Measurements from ENCODE around the gene CAPN5.

Gene CAPN5

GRCh38 chr11:77031599-77031998, 35.2 kb upstream of the CAPN5 start:
- Histone ChIP-seq H3K27me3 (ENCODE audit: insufficient read depth, poor library complexity, severe bottlenecking) (no peaks in the 10 kb centered on the region), H3K36me3 (ENCODE audit: low read depth) (no peaks in the 10 kb centered on the region)
- no peak for TF ChIP-seq CTCF (IDR thresholded peaks at IDR 0.05; ENCODE audit: poor library complexity, severe bottlenecking)

GRCh38 chr11:77035039-77035438, 31.7 kb upstream of the CAPN5 start:
- ATAC-seq (ENCODE audit: low read depth) = no peak
- Histone ChIP-seq H3K9me3 (ENCODE audit: severe bottlenecking) (no peaks in the 10 kb centered on the region), H3K4me1 (ENCODE audit: insufficient read depth, poor library complexity, severe bottlenecking) (no peaks in the 10 kb centered on the region), H3K36me3 (ENCODE audit: low read depth) (no peaks in the 10 kb centered on the region), H3K27ac (ENCODE audit: poor library complexity, severe bottlenecking) (no peak overlapping the region), H3K27me3 (ENCODE audit: insufficient read depth, poor library complexity, severe bottlenecking) (peaks cover 16% of the 10 kb centered on the region), H3K4me3 (ENCODE audit: severe bottlenecking) (no peak overlapping the region)
- DNase-seq (ENCODE audit: low spot score) = no peak
- no peak for TF ChIP-seq CTCF (IDR thresholded peaks at IDR 0.05; ENCODE audit: poor library complexity, severe bottlenecking)

More at GRCh38 chr11:77031599-77031998, 35.2 kb upstream of the CAPN5 start:
- H3K4me1 ChIP-seq (ENCODE audit: insufficient read depth, poor library complexity, severe bottlenecking) = no peaks in the 10 kb centered on the region
- no peaks in the 10 kb centered on the region for H3K9me3 ChIP-seq (ENCODE audit: severe bottlenecking)
- DNase-seq (ENCODE audit: low spot score) (no peak), ATAC-seq (ENCODE audit: low read depth) (no peak)
- no peak overlapping the region for H3K27ac ChIP-seq (ENCODE audit: poor library complexity, severe bottlenecking)
- H3K4me3 ChIP-seq (ENCODE audit: severe bottlenecking) = no peak overlapping the region

- Histone ChIP-seq H3K4me3 (ENCODE audit: severe bottlenecking) (no peak overlapping the region), H3K4me1 (ENCODE audit: insufficient read depth, poor library complexity, severe bottlenecking) (no peaks in the 10 kb centered on the region), H3K36me3 (ENCODE audit: low read depth) (no peaks in the 10 kb centered on the region), H3K27ac (ENCODE audit: poor library complexity, severe bottlenecking) (no peak overlapping the region), H3K9me3 (ENCODE audit: severe bottlenecking) (no peaks in the 10 kb centered on the region), H3K27me3 (ENCODE audit: insufficient read depth, poor library complexity, severe bottlenecking) (peaks cover 19% of the 10 kb centered on the region)
- peak; percentile 83 for ATAC-seq (ENCODE audit: low read depth)
- DNase-seq (ENCODE audit: low spot score) = no peak
- TF ChIP-seq CTCF (IDR thresholded peaks at IDR 0.05; ENCODE audit: poor library complexity, severe bottlenecking) = no peak
Measured at GRCh38 chr11:77035580-77035979, 31.2 kb upstream of the CAPN5 start.

GRCh38 chr11:77036398-77036797, 30.4 kb upstream of the CAPN5 start:
- Histone ChIP-seq H3K4me1 (ENCODE audit: insufficient read depth, poor library complexity, severe bottlenecking) (no peaks in the 10 kb centered on the region), H3K27ac (ENCODE audit: poor library complexity, severe bottlenecking) (no peak overlapping the region), H3K27me3 (ENCODE audit: insufficient read depth, poor library complexity, severe bottlenecking) (peaks cover 19% of the 10 kb centered on the region), H3K36me3 (ENCODE audit: low read depth) (no peaks in the 10 kb centered on the region), H3K4me3 (ENCODE audit: severe bottlenecking) (no peak overlapping the region), H3K9me3 (ENCODE audit: severe bottlenecking) (no peaks in the 10 kb centered on the region)
- no peak for ATAC-seq (ENCODE audit: low read depth)
- TF ChIP-seq CTCF (IDR thresholded peaks at IDR 0.05; ENCODE audit: poor library complexity, severe bottlenecking) = no peak
- no peak for DNase-seq (ENCODE audit: low spot score)

GRCh38 chr11:77037057-77037456, 29.7 kb upstream of the CAPN5 start:
- H3K27me3 ChIP-seq (ENCODE audit: insufficient read depth, poor library complexity, severe bottlenecking) = peaks cover 19% of the 10 kb centered on the region
- no peak overlapping the region for H3K4me3 ChIP-seq (ENCODE audit: severe bottlenecking)
- TF ChIP-seq CTCF (IDR thresholded peaks at IDR 0.05; ENCODE audit: poor library complexity, severe bottlenecking) = no peak
- H3K9me3 ChIP-seq (ENCODE audit: severe bottlenecking) = no peaks in the 10 kb centered on the region
- H3K4me1 ChIP-seq (ENCODE audit: insufficient read depth, poor library complexity, severe bottlenecking) = no peaks in the 10 kb centered on the region
- no peak for DNase-seq (ENCODE audit: low spot score)
- no peak overlapping the region for H3K27ac ChIP-seq (ENCODE audit: poor library complexity, severe bottlenecking)
- no peaks in the 10 kb centered on the region for H3K36me3 ChIP-seq (ENCODE audit: low read depth)
- ATAC-seq (ENCODE audit: low read depth) = no peak
